ENCODE measurements around the gene PARD3B. TPM values are rescaled to one million over a fixed set of nuclear protein-coding genes. Genes with fewer than 3 reads are reported as not detected.

PARD3B gene
- polyA plus RNA-seq, 3 donors, result not detected

DNA sequence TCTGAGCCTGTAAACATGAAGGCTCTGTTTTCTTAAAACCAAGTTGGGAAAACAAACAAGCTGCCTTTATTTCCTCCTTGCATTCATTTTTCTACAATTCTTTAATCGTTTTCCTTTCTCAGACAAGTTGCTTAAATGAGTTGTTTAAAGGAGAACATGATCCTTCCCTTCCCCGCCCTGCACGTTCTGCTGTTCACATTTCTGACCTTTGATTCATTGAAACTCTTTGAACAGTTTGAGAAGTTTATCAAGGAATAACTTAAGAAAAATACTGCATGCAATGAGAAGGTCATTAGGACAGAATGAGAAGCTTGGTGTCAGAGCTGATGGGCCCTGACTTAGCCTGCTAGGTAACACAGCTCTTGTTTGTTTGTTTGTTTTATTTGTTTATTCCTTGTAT lies 181.6 kb downstream of the PARD3B start:
- no peaks in the 10 kb centered on the region for H4K20me1 ChIP-seq (ENCODE audit: insufficient read depth, low read length)
- H3K4me3 Mint-ChIP-seq, result no peak overlapping the region
- H3K4me2 ChIP-seq (replicated peaks; ENCODE audit: extremely low read depth, low read length, poor library complexity, severe bottlenecking), result no peak overlapping the region
- H3K9me3 ChIP-seq (replicated peaks in 1 of 2; ENCODE audit: control insufficient read depth in 1 of 2, insufficient read depth in 1 of 2, low read length in 2 of 2), result peaks cover 0 to 4% of the 10 kb centered on the region in 2 donors
- no peak overlapping the region for H3K27ac Mint-ChIP-seq
- no peaks in the 10 kb centered on the region for H3K36me3 Mint-ChIP-seq
- no peak for DNase-seq
- H3K9me3 Mint-ChIP-seq, result peaks cover 0 to 8% (median 3%) of the 10 kb centered on the region in 7 donors
- H2AFZ ChIP-seq (ENCODE audit: insufficient read depth, low read depth, low read length, poor library complexity, severe bottlenecking), result no peak overlapping the region
- H3K36me3 ChIP-seq (replicated peaks in 1 of 2; ENCODE audit: control insufficient read depth in 1 of 2, insufficient read depth in 2 of 2, low read length in 2 of 2), result no peaks in the 10 kb centered on the region
- no peak overlapping the region for H3K27ac ChIP-seq (ENCODE audit: low read depth in 1 of 2, low read length in 2 of 2)
- no peak overlapping the region for H3K4me3 ChIP-seq (replicated peaks in 1 of 3; ENCODE audit: low read depth in 2 of 3, low read length in 3 of 3)
- intact Hi-C loops (cut with micrococcal nuclease), result no loop called here
- no peaks in the 10 kb centered on the region for H3K79me2 ChIP-seq (ENCODE audit: insufficient read depth, low read length)
- H3K27me3 ChIP-seq (ENCODE audit: control insufficient read depth in 2 of 2, insufficient read depth in 2 of 2, low read length in 2 of 2), result no peaks in the 10 kb centered on the region
- H3K9ac ChIP-seq (ENCODE audit: insufficient read depth, low read length, poor library complexity, severe bottlenecking), result no peak overlapping the region
- no peak for TF ChIP-seq CTCF (IDR thresholded peaks at IDR 0.05)
- H3K4me1 ChIP-seq (ENCODE audit: control insufficient read depth in 1 of 2, insufficient read depth in 2 of 2, low read length in 2 of 2), result no peaks in the 10 kb centered on the region
- no peaks in the 10 kb centered on the region for H3K4me1 Mint-ChIP-seq
- 72% methylated on average over 2 of the region's 3 CpGs for WGBS (ENCODE audit: insufficient coverage)
- H3K27me3 Mint-ChIP-seq (ENCODE audit: low read depth in 3 of 3), result no peaks in the 10 kb centered on the region

- TF ChIP-seq CTCF (IDR thresholded peaks at IDR 0.05), result no peak
Measured at GRCh38 chr2:204727368-204727767, 182.1 kb downstream of the PARD3B start.

More at GRCh38 chr2:204727368-204727767, 182.1 kb downstream of the PARD3B start:
- no peak overlapping the region for H2AFZ ChIP-seq (ENCODE audit: insufficient read depth, low read depth, low read length, poor library complexity, severe bottlenecking)
- H3K4me3 ChIP-seq (replicated peaks in 1 of 3; ENCODE audit: low read depth in 2 of 3, low read length in 3 of 3), result no peak overlapping the region
- H3K27me3 ChIP-seq (ENCODE audit: control insufficient read depth in 2 of 2, insufficient read depth in 2 of 2, low read length in 2 of 2), result no peaks in the 10 kb centered on the region
- intact Hi-C loops (cut with micrococcal nuclease), result no loop called here
- no peak for DNase-seq
- Mint-ChIP-seq H3K4me3 (no peak overlapping the region), H3K27me3 (ENCODE audit: low read depth in 3 of 3) (no peaks in the 10 kb centered on the region), H3K4me1 (no peaks in the 10 kb centered on the region), H3K9me3 (peaks cover 0 to 8% (median 3%) of the 10 kb centered on the region in 7 donors), H3K27ac (no peak overlapping the region), H3K36me3 (no peaks in the 10 kb centered on the region)
- peaks cover 0 to 4% of the 10 kb centered on the region in 2 donors for H3K9me3 ChIP-seq (replicated peaks in 1 of 2; ENCODE audit: control insufficient read depth in 1 of 2, insufficient read depth in 1 of 2, low read length in 2 of 2)
- no peak overlapping the region for H3K4me2 ChIP-seq (replicated peaks; ENCODE audit: extremely low read depth, low read length, poor library complexity, severe bottlenecking)
- no peak overlapping the region for H3K9ac ChIP-seq (ENCODE audit: insufficient read depth, low read length, poor library complexity, severe bottlenecking)
- WGBS (ENCODE audit: insufficient coverage), result 79% methylated on average over 2 of the region's 3 CpGs
- no peaks in the 10 kb centered on the region for H3K4me1 ChIP-seq (ENCODE audit: control insufficient read depth in 1 of 2, insufficient read depth in 2 of 2, low read length in 2 of 2)
- H3K27ac ChIP-seq (ENCODE audit: low read depth in 1 of 2, low read length in 2 of 2), result no peak overlapping the region
- H3K79me2 ChIP-seq (ENCODE audit: insufficient read depth, low read length), result no peaks in the 10 kb centered on the region
- H3K36me3 ChIP-seq (replicated peaks in 1 of 2; ENCODE audit: control insufficient read depth in 1 of 2, insufficient read depth in 2 of 2, low read length in 2 of 2), result no peaks in the 10 kb centered on the region
- H4K20me1 ChIP-seq (ENCODE audit: insufficient read depth, low read length), result no peaks in the 10 kb centered on the region

All from CD14-positive monocyte (primary cell).